Left lung (tissue), 14 donors: ENCODE measurements around the gene TCEANC. TPM values are rescaled to one million over a fixed set of nuclear protein-coding genes. Genes with fewer than 3 reads are reported as not detected.
A peak's percentile ranks its signal among the peaks of the same experiment; 100 is the strongest.

ENCODE experiments used
- ATAC-seq: fragments of 200-7000 bp; cut with Tn5 transposase; one replicate; pipeline ENCODE4 v1.9.1; 2020; ENCODE audit warnings: moderate library complexity
- DNase-seq, 4 donors: peaks; one replicate each; pipeline ENCODE4 v3.0.0-alpha.2; 2013 to 2020
- H3K27ac ChIP-seq, 2 donors: fragments of 200-600 bp; sonication (generic) in 1 of 2; one replicate each; pipeline versions ENCODE4 v1.5.0 to v1.8.0; 2020 to 2021
- H3K27me3 ChIP-seq, 2 donors: fragments of 200-600 bp; sonication (generic) in 1 of 2; one replicate each; pipeline versions ENCODE4 v1.5.0 to v1.8.0; 2020 to 2021
- H3K36me3 ChIP-seq, 2 donors: fragments of 200-600 bp; sonication (generic) in 1 of 2; one replicate each; pipeline versions ENCODE4 v1.5.0 to v1.8.0; 2020 to 2021
- H3K4me1 ChIP-seq, 2 donors: fragments of 200-600 bp; one replicate each; pipeline ENCODE4 v1.8.0; 2021
- H3K4me3 ChIP-seq, 2 donors: fragments of 200-600 bp; sonication (generic) in 1 of 2; one replicate each; pipeline versions ENCODE4 v1.5.0 to v1.8.0; 2020 to 2021; ENCODE audit warnings: mild to moderate bottlenecking in 1 of 2
- H3K9me3 ChIP-seq, 2 donors: fragments of 200-600 bp; sonication (generic) in 1 of 2; one replicate each; pipeline versions ENCODE4 v1.5.0 to v1.8.0; 2020 to 2021
- intact Hi-C, 2 donors: fragments of 100-400 bp; cut with DNase I; formaldehyde crosslinking; loops; one replicate each; pipeline versions ENCODE4 v1.11.2 to v1.14.2; 2022
- long read RNA-seq, 12 donors: library from polyadenylated mRNA in 2 of 12; unstranded in 2 of 12; transcript quantifications; one replicate each; pipeline ENCODE4 v2.0.0 and lab custom pipeline, GENCODE V29; 2019 to 2026
- polyA plus RNA-seq, 6 donors: library from polyadenylated mRNA; unstranded; fragments of 120-200 nt; gene quantifications; one replicate each; pipeline ENCODE4 v1.2.1, GENCODE V29; 2013; ENCODE audit not compliant: insufficient read length in 6 of 6
- total RNA-seq, 2 donors: library from RNA; stranded (reverse); fragmentation: NEBNext Ultra II Directional; extraction: Animal tissue kit (Norgen Biotek cat#: 25700); gene quantifications; one replicate each; pipeline ENCODE4 v1.2.1, GENCODE V29; 2021
- TF ChIP-seq, protein P1 (sequence below), 2 donors: fragments of 200-600 bp; sonication (generic) in 1 of 2; IDR thresholded peaks; one replicate each; pipeline versions ENCODE4 v1.5.0 to v1.8.0; 2021; ENCODE audit warnings: antibody characterized with exemption in 2 of 2
- donor health status: DM: no; HTN: yes; CAD: no.
- donor health status: DM: no; HTN: no; CAD: no.

TCEANC gene, protein sequence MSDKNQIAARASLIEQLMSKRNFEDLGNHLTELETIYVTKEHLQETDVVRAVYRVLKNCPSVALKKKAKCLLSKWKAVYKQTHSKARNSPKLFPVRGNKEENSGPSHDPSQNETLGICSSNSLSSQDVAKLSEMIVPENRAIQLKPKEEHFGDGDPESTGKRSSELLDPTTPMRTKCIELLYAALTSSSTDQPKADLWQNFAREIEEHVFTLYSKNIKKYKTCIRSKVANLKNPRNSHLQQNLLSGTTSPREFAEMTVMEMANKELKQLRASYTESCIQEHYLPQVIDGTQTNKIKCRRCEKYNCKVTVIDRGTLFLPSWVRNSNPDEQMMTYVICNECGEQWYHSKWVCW
- total RNA-seq (1 to 10 TPM; 3.1 to 3.5 TPM), polyA plus RNA-seq (1 to 10 TPM; 6.3 to 7.1 (median 6.7) TPM)
- long read RNA-seq, donor 1 = 0 reads
- long read RNA-seq, donor 2, partial matches to known transcripts = 0 of 1 reads
- long read RNA-seq, donor 2, other reads (novel, unspliced or antisense) = 0 of 1 reads
- long read RNA-seq, donor 3, partial matches to known transcripts = 0 of 1 reads
- long read RNA-seq, donor 3, other reads (novel, unspliced or antisense) = 0 of 1 reads
- long read RNA-seq, donor 4 = 0 reads
- long read RNA-seq, donor 5 = 0 reads
- long read RNA-seq, donor 6 = 0 reads
- long read RNA-seq, donor 7 = 0 reads
- long read RNA-seq, donor 8 = 0 reads
- long read RNA-seq, donor 9 = 0 reads
- long read RNA-seq, donor 10, partial matches to known transcripts = 0 of 2 reads
- long read RNA-seq, donor 10, other reads (novel, unspliced or antisense) = 2 of 2 reads
- long read RNA-seq, donor 11 = 0 reads
- long read RNA-seq, donor 12, partial matches to known transcripts = 0 of 1 reads
- long read RNA-seq, donor 12, other reads (novel, unspliced or antisense) = 0 of 1 reads

DNA sequence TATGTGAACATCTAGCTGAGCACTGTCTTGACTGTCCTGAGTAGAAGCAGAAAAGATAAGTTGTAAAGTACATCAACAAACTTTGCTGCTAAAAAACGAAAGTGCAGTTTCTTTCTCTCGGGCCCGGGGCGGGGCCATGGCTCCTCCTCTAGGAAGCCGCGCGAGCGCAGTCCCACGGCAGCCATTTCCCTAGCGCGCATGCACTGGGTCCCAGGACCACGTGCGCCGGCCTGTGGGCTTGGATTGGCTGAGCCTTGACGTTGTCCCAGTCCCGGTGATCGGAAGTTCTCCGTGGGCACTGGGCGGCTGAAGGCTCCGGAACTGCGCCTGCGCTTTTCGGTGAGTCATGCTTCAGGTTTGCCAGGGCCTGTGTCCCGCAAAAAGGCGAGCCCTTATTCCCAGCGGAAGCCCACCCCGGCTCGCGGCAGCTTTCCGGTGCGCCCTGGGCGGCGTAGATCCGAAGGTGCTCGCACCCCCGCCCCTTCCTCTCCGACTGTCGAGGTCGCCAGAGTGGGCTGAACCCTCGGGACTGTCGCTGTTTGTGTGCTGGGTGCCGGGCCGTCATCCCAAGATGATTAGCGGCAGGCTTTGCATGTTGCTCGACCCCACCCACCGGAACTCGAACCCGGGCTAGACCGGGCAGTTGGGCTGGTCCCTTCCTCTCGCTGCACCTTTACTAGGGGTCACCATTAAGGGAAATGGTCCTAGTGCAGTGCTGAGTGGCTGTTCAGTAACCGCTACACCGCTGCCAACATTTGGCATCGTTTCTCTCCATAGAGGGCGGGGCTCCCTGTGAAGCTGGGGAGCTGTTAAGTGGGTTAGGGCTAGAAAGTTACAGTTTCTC lies at the start of gene TCEANC:
TSS of gene TCEANC (plus strand) at position 292 of the 844 bp plus-strand sequence. CDS start 9,368 bp downstream, outside the sequence.
- no peaks in the 10 kb centered on the region for H3K36me3 ChIP-seq
- peak within 1 kb of the TSS; percentile 84 to 96 for H3K27ac ChIP-seq
- H3K27me3 ChIP-seq = no peaks in the 10 kb centered on the region
- no peaks in the 10 kb centered on the region for H3K4me1 ChIP-seq
- TF ChIP-seq, protein P1, sequence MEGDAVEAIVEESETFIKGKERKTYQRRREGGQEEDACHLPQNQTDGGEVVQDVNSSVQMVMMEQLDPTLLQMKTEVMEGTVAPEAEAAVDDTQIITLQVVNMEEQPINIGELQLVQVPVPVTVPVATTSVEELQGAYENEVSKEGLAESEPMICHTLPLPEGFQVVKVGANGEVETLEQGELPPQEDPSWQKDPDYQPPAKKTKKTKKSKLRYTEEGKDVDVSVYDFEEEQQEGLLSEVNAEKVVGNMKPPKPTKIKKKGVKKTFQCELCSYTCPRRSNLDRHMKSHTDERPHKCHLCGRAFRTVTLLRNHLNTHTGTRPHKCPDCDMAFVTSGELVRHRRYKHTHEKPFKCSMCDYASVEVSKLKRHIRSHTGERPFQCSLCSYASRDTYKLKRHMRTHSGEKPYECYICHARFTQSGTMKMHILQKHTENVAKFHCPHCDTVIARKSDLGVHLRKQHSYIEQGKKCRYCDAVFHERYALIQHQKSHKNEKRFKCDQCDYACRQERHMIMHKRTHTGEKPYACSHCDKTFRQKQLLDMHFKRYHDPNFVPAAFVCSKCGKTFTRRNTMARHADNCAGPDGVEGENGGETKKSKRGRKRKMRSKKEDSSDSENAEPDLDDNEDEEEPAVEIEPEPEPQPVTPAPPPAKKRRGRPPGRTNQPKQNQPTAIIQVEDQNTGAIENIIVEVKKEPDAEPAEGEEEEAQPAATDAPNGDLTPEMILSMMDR (IDR thresholded peaks at IDR 0.05) = no peak
- DNase-seq (peak; percentile 88 to 97 (median 96)), ATAC-seq (peak; percentile 98)
- no peaks in the 10 kb centered on the region for H3K9me3 ChIP-seq
- peak within 1 kb of the TSS; percentile 41 to 52 for H3K4me3 ChIP-seq
- intact Hi-C loops = no loop called here

DNA sequence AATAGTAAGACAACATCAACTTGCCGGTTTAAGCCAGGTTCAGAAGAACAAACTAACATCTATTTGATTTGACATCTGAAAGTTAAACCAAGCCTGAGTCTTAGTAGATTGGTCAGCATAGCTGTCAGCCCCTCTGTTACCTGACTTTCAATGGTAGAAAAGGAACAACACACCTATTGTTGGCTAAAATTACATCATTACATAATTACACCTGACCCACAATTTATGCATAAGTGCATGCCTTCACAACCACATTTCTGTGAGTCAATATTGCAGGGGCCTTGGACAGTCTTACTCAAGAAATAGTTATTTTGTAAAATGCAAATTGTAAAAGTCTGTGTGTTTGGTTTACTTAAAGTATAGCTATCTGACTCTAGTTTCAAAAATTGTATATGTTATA lies 47.3 kb upstream of the TCEANC start:
- H3K4me3 ChIP-seq = no peak overlapping the region
- H3K9me3 ChIP-seq = no peaks in the 10 kb centered on the region
- no peak overlapping the region for H3K27ac ChIP-seq
- TF ChIP-seq, protein P1 (IDR thresholded peaks at IDR 0.05) = no peak
- no peak for DNase-seq
- H3K4me1 ChIP-seq = no peaks in the 10 kb centered on the region
- H3K36me3 ChIP-seq = no peaks in the 10 kb centered on the region
- peaks cover 0 to 4% of the 10 kb centered on the region in 2 donors for H3K27me3 ChIP-seq
- intact Hi-C loops = no loop called here
- ATAC-seq = peak; percentile 18

DNA sequence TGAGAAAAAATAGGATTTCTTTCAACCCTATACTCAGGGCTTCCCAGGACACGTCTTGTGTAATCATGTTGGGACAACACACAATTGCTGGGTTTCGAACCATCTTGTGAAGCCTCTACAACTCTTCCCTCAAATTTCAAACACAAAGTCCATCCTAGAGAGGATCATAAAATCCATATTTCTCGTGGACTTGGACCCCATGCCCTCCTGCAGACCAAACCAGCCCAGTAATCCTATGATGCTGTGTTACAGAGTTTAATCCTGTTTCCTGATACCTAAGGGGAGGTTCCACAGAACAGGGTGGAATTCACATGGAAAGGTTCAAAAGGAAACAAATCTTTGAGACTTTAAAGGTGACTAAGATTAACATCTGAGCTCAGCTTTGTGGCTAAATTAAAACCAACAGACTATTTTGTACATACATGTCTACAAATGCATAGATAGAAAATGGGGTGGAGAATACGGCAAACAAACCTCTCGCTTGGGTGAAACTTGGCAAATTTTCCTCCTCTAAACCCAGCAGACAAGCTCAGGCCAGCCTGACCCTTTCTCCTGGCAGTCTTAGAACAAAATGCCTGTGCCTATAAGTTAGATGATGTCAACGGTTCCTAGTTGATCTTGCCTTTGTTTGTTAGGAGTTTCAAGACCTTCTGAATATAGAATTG lies 45.5 kb upstream of the TCEANC start:
- Histone ChIP-seq H3K27me3 (no peaks in the 10 kb centered on the region), H3K4me3 (no peak overlapping the region), H3K36me3 (no peaks in the 10 kb centered on the region), H3K4me1 (no peaks in the 10 kb centered on the region), H3K27ac (no peak overlapping the region), H3K9me3 (no peaks in the 10 kb centered on the region)
- TF ChIP-seq, protein P1 (IDR thresholded peaks at IDR 0.05) = no peak
- no peak for ATAC-seq
- intact Hi-C loops = no loop called here
- DNase-seq = no peak

DNA sequence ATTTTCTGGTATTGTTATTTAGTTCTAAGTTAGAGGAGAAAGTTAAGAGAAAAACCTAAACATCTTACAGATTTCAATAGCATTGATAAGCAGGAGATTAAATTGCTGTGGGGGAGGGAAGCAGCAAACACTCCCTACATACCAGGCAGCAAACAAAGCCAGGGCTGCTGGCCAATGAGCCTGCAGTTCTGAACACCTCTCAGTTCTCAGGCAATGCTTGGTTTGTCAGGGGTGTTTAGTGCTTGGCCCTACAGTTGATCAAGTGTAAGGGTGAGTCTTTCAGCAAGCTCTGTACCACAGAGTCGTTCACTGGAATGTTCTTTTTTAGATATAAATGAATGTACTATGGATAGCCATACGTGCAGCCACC lies 45.0 kb upstream of the TCEANC start:
- no peaks in the 10 kb centered on the region for H3K9me3 ChIP-seq
- TF ChIP-seq, protein P1 (IDR thresholded peaks at IDR 0.05) = no peak
- H3K36me3 ChIP-seq = no peaks in the 10 kb centered on the region
- H3K4me1 ChIP-seq = no peaks in the 10 kb centered on the region
- no peaks in the 10 kb centered on the region for H3K27me3 ChIP-seq
- intact Hi-C loops = no loop called here
- no peak overlapping the region for H3K4me3 ChIP-seq
- no peak overlapping the region for H3K27ac ChIP-seq
- ATAC-seq = no peak
- no peak for DNase-seq
